Subcutaneous abdominal adipose tissue (tissue), 5 donors: ENCODE data around the gene MAPK1IP1L.

Experiments
- H3K27ac ChIP-seq: one replicate; pipeline ENCODE4 v1.7.0; 2013; ENCODE audit warnings: low read depth, mild to moderate bottlenecking, inconsistent platforms, low read length, moderate library complexity
- H3K27me3 ChIP-seq, 5 donors: one replicate each; pipeline ENCODE4 v1.7.0; 2013; ENCODE audit warnings: low read length in 5 of 5, inconsistent platforms in 1 of 5; ENCODE audit not compliant: control insufficient read depth in 5 of 5, insufficient read depth in 4 of 5
- H3K36me3 ChIP-seq, 5 donors: one replicate each; pipeline ENCODE4 v1.7.0; 2013; ENCODE audit warnings: low read length in 5 of 5; ENCODE audit not compliant: control insufficient read depth in 5 of 5, insufficient read depth in 5 of 5
- H3K4me1 ChIP-seq, 5 donors: one replicate each; pipeline ENCODE4 v1.7.0; 2013; ENCODE audit warnings: low read length in 5 of 5, mild to moderate bottlenecking in 3 of 5, moderate library complexity in 1 of 5; ENCODE audit not compliant: control insufficient read depth in 5 of 5, insufficient read depth in 5 of 5
- H3K4me3 ChIP-seq, 5 donors: one replicate each; pipeline ENCODE4 v1.7.0; 2013; ENCODE audit warnings: low read length in 5 of 5, low read depth in 1 of 5
- H3K9ac ChIP-seq, 5 donors: one replicate each; pipeline ENCODE4 v1.7.0; 2013; ENCODE audit warnings: low read length in 5 of 5, mild to moderate bottlenecking in 4 of 5, moderate library complexity in 3 of 5
- H3K9me3 ChIP-seq, 5 donors: one replicate each; pipeline ENCODE4 v1.7.0; 2013; ENCODE audit warnings: low read length in 5 of 5; ENCODE audit not compliant: control insufficient read depth in 5 of 5
- donor health status: healthy.
- donor health status: healthy.
- donor health status: healthy.
- donor health status: healthy.
- donor health status: healthy.

Gene MAPK1IP1L

GRCh38 chr14:55103971-55104954 is 52.8 kb downstream of the MAPK1IP1L start:
- no peaks in the 10 kb centered on the region for H3K27me3 ChIP-seq
- H3K4me3 ChIP-seq = peak overlapping the region in 1 of 5 donors; percentile 18
- H3K4me1 ChIP-seq = peaks cover 20 to 80% (median 64%) of the 10 kb centered on the region in 5 donors
- H3K27ac ChIP-seq = peak overlapping the region; percentile 90
- peak overlapping the region in 2 of 5 donors; percentile 58 to 68 for H3K9ac ChIP-seq
- no peaks in the 10 kb centered on the region for H3K36me3 ChIP-seq
- H3K9me3 ChIP-seq = peaks cover 0 to 7% (median 0%) of the 10 kb centered on the region in 5 donors

GRCh38 chr14:55105991-55106390 is 54.5 kb downstream of the MAPK1IP1L start:
- Histone ChIP-seq H3K27ac (peak overlapping the region; percentile 96), H3K4me1 (peaks cover 20 to 65% (median 48%) of the 10 kb centered on the region in 5 donors), H3K27me3 (no peaks in the 10 kb centered on the region)

GRCh38 chr14:55107766-55108554 is 56.5 kb downstream of the MAPK1IP1L start:
- Histone ChIP-seq H3K9me3 (peaks cover 0 to 7% (median 0%) of the 10 kb centered on the region in 5 donors), H3K4me1 (peaks cover 13 to 50% (median 34%) of the 10 kb centered on the region in 5 donors), H3K27me3 (no peaks in the 10 kb centered on the region), H3K36me3 (no peaks in the 10 kb centered on the region), H3K27ac (peak overlapping the region; percentile 96), H3K4me3 (peak overlapping the region in 3 of 5 donors; percentile 35 to 44 (median 44)), H3K9ac (peak overlapping the region; percentile 40 to 80 (median 57))

More at GRCh38 chr14:55105991-55106390, 54.5 kb downstream of the MAPK1IP1L start:
- Histone ChIP-seq H3K4me3 (no peak overlapping the region), H3K36me3 (no peaks in the 10 kb centered on the region), H3K9ac (no peak overlapping the region), H3K9me3 (peaks cover 0 to 7% (median 0%) of the 10 kb centered on the region in 5 donors)

- H3K27ac ChIP-seq = no peak overlapping the region
- H3K4me3 ChIP-seq = no peak overlapping the region
These were observed 58.4 kb downstream of the MAPK1IP1L start for GRCh38 chr14:55109836-55110235.

GRCh38 chr14:55111122-55111708 is 59.8 kb downstream of the MAPK1IP1L start:
- Histone ChIP-seq H3K27ac (no peak overlapping the region), H3K9me3 (no peaks in the 10 kb centered on the region), H3K27me3 (no peaks in the 10 kb centered on the region), H3K36me3 (no peaks in the 10 kb centered on the region), H3K4me1 (peaks cover 13 to 41% (median 21%) of the 10 kb centered on the region in 5 donors), H3K4me3 (no peak overlapping the region), H3K9ac (no peak overlapping the region)

More at GRCh38 chr14:55109836-55110235, 58.4 kb downstream of the MAPK1IP1L start:
- no peaks in the 10 kb centered on the region for H3K36me3 ChIP-seq
- no peaks in the 10 kb centered on the region for H3K27me3 ChIP-seq
- no peak overlapping the region for H3K9ac ChIP-seq
- H3K9me3 ChIP-seq = no peaks in the 10 kb centered on the region
- peaks cover 13 to 43% (median 22%) of the 10 kb centered on the region in 5 donors for H3K4me1 ChIP-seq

- no peaks in the 10 kb centered on the region for H3K9me3 ChIP-seq
- no peak overlapping the region for H3K4me3 ChIP-seq
- no peaks in the 10 kb centered on the region for H3K27me3 ChIP-seq
- no peaks in the 10 kb centered on the region for H3K36me3 ChIP-seq
- no peak overlapping the region for H3K9ac ChIP-seq
- peaks cover 3 to 38% (median 19%) of the 10 kb centered on the region in 5 donors for H3K4me1 ChIP-seq
- no peak overlapping the region for H3K27ac ChIP-seq
These were observed 63.3 kb downstream of the MAPK1IP1L start for GRCh38 chr14:55114720-55115119.

- Histone ChIP-seq H3K9me3 (no peaks in the 10 kb centered on the region), H3K27ac (no peak overlapping the region), H3K4me1 (peaks cover 3 to 44% (median 20%) of the 10 kb centered on the region in 5 donors), H3K4me3 (no peak overlapping the region), H3K9ac (no peak overlapping the region), H3K36me3 (no peaks in the 10 kb centered on the region), H3K27me3 (no peaks in the 10 kb centered on the region)
These were observed 64.0 kb downstream of the MAPK1IP1L start for GRCh38 chr14:55115460-55115859.

- Histone ChIP-seq H3K27me3 (no peaks in the 10 kb centered on the region), H3K4me1 (peaks cover 3 to 44% (median 20%) of the 10 kb centered on the region in 5 donors), H3K9me3 (no peaks in the 10 kb centered on the region), H3K9ac (no peak overlapping the region), H3K36me3 (no peaks in the 10 kb centered on the region), H3K27ac (no peak overlapping the region), H3K4me3 (no peak overlapping the region)
These were observed 64.4 kb downstream of the MAPK1IP1L start for GRCh38 chr14:55115861-55116245.

- no peak overlapping the region for H3K4me3 ChIP-seq
- no peak overlapping the region for H3K27ac ChIP-seq
- no peaks in the 10 kb centered on the region for H3K9me3 ChIP-seq
- no peaks in the 10 kb centered on the region for H3K27me3 ChIP-seq
- no peak overlapping the region for H3K9ac ChIP-seq
- no peaks in the 10 kb centered on the region for H3K36me3 ChIP-seq
- H3K4me1 ChIP-seq = peaks cover 3 to 44% (median 20%) of the 10 kb centered on the region in 5 donors
These were observed 65.0 kb downstream of the MAPK1IP1L start for GRCh38 chr14:55116246-55117030.
